CD4-positive, alpha-beta T cell treated with Interleukin-6 for 4 hours (primary cell): ENCODE data around the gene REXO1.
A peak's percentile ranks its signal among the peaks of the same experiment; 100 is the strongest.

Source experiments
- DNase-seq: peaks from one replicate; pipeline ENCODE4 v3.0.0-alpha.2; 2020; ENCODE audit warnings: mixed read lengths

REXO1 gene

GRCh38 chr19:1783874-1784273 lies 64.4 kb downstream of the REXO1 start:
- no peak for DNase-seq

- DNase-seq: no peak
These were observed 64.9 kb downstream of the REXO1 start for GRCh38 chr19:1783354-1783753.

- DNase-seq: no peak
These were observed 65.8 kb downstream of the REXO1 start for GRCh38 chr19:1782521-1782920.

GRCh38 chr19:1780272-1780958 lies 67.9 kb downstream of the REXO1 start:
- no peak for DNase-seq

- DNase-seq: no peak
These were observed 68.7 kb downstream of the REXO1 start for GRCh38 chr19:1779574-1779973.

GRCh38 chr19:1777149-1777548 lies 71.1 kb downstream of the REXO1 start:
- DNase-seq: no peak

GRCh38 chr19:1776606-1777147 lies 71.6 kb downstream of the REXO1 start:
- no peak for DNase-seq

- no peak for DNase-seq
These were observed 72.2 kb downstream of the REXO1 start for GRCh38 chr19:1775951-1776605.

- DNase-seq: no peak
These were observed 73.1 kb downstream of the REXO1 start for GRCh38 chr19:1774989-1775772.

GRCh38 chr19:1773184-1773583 lies 75.1 kb downstream of the REXO1 start:
- no peak for DNase-seq

GRCh38 chr19:1770866-1771576 lies 77.3 kb downstream of the REXO1 start:
- no peak for DNase-seq

- no peak for DNase-seq
These were observed 78.7 kb downstream of the REXO1 start for GRCh38 chr19:1769645-1769985.

GRCh38 chr19:1768918-1769644 lies 79.2 kb downstream of the REXO1 start:
- DNase-seq: no peak

- no peak for DNase-seq
These were observed 80.0 kb downstream of the REXO1 start for GRCh38 chr19:1768248-1768647.

- peak; percentile 64 for DNase-seq
These were observed 80.8 kb downstream of the REXO1 start for GRCh38 chr19:1767464-1767933.

GRCh38 chr19:1766800-1767352 lies 81.4 kb downstream of the REXO1 start:
- DNase-seq: no peak

- DNase-seq: no peak
These were observed 82.1 kb downstream of the REXO1 start for GRCh38 chr19:1765904-1766799.
